Stimulated activated CD8-positive, alpha-beta memory T cell treated with anti-CD3 and anti-CD28 coated beads, Interleukin-4, amount 100 ng/mL, for 48 hours (primary cell): ENCODE measurements around the gene ASB18.
"Not testable (repeated sequence)": the region's sequence is repeated elsewhere in the genome, so short reads cannot be mapped to it uniquely, and the experiment has no call there.

Experiments used
- DNase-seq: peaks from one replicate; pipeline ENCODE4 v3.0.0-alpha.2; 2020

Gene ASB18

DNA sequence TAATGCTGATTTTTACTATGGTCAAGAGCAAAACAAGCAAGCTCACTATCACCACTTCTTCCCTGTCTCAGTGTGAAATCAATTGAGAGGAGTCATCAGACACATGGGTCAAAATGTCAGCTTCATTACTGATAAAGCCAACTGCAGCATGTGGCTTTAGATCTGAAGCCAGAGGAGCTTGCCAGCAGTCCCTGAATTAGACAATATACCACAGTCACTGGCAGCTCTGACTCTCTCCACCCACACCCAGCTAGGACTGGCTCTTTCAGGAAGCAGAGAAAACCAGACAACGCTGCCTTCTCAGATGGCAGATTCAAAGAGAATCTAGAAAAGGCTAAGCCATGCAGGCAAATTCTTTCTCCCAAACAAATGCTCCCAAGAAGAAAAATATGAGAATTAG is 20.0 kb upstream of the ASB18 start:
- no peak for DNase-seq

DNA sequence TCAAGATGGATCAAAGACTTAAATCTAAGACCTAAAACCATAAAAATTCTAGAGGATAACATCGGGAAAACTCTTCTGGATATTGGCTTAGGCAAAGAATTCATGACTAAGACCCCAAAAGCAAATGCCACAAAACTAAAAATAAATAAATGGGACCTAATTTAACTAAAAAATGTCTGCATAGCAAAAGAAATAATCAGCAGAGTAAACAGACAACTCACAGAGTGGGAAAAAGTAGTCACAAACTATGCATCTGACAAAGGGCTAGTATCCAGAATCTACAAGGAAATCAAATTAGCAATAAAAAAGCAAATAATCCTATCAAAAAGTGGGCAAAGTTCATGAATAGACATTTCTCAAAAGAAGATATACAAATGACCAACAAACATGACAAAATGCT is 18.2 kb upstream of the ASB18 start:
- no peak for DNase-seq

- DNase-seq, result no peak
These were observed 17.2 kb upstream of the ASB18 start for GRCh38 chr2:236281423-236281822.

DNA sequence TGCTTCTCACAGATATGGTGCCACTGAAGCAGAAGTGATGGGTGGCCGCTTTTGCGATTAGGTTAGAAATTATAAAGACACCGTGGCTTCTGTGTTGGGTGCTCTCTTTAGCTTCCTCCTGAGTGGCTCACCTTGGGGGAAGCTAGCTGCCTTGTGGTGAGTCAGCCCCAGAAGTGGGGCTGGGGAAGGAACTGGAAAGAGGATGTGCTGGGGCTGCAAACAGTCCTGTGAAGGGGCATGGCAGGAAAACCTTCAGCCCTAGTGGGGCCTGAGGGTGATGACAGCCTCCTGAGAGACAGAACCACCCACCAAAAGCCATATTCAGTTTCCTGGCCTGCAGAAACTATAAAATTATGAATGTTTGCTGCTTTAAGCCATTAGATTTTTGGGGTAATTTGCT is 8.9 kb upstream of the ASB18 start:
- no peak for DNase-seq

DNA sequence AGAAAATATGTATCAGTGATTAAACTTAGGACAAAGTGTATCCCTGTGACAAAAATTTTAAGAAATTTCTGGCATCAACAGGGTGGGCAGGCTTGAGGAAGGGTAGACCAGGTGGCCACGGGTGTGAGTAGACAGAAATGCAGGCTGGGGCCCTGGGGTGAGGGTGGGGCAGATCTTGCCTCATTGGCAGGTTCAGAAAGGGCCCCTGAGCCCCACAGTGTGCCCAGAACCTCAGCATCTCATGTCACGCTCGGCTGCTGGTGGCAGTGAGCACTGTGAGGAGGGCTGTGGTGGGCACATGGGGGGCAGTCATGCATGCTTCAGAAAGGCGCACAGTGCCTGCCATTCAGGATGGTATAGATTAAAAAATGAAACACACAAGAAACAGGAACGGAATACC is 7.6 kb upstream of the ASB18 start:
- DNase-seq, result no peak

DNA sequence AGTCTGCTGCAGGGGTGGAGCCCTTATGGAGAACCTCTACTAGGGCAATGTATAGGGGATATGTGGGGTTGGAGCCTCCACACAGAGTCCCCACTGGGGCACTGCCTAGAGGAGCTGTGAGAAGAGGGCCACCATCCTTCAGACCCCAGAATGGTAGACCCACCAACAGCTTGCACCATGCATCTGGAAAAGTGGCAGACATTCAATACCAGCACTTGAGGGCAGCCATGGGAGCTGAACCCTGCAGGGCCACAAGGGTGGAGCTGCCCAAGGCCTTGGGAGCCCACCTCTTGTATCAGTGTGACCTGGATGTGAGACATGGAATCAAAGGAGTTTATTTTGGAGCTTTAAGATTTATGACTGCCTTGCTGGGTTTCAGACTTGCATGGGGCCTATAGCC is 5.7 kb upstream of the ASB18 start:
- DNase-seq, result not testable (repeated sequence)

- DNase-seq, result no peak
These were observed 1.5 kb upstream of the ASB18 start for GRCh38 chr2:236265675-236266074.

- no peak for DNase-seq
These were observed 2.0 kb downstream of the ASB18 start for GRCh38 chr2:236262238-236262637.

GRCh38 chr2:236261452-236261851 is 2.8 kb downstream of the ASB18 start:
- no peak for DNase-seq

- no peak for DNase-seq
These were observed 4.8 kb downstream of the ASB18 start for GRCh38 chr2:236259371-236259770.

- no peak for DNase-seq
These were observed 6.6 kb downstream of the ASB18 start for GRCh38 chr2:236257575-236257974.

- no peak for DNase-seq
These were observed 7.1 kb downstream of the ASB18 start for GRCh38 chr2:236257136-236257535.

- no peak for DNase-seq
These were observed 7.7 kb downstream of the ASB18 start for GRCh38 chr2:236256366-236256985.

DNA sequence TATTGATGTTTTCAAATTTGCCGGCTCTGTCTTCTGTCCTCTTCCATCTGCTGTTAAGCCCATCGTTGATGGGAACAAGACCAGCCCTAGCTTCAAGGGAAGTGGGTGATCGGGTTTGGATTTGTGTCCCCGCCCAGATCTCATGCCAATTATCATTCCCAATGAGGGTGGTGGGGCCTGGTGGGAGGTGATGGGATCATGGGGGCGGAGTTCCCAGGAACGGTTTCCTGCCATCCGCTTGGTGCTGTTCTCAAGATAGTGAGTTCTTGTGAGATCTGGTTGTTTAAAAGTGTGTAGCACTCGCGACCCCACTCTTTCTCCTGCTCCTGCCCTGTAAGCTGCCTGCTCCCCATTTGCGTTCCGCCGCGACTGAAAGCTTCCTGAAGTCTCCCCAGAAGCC is 9.5 kb downstream of the ASB18 start:
- no peak for DNase-seq

DNA sequence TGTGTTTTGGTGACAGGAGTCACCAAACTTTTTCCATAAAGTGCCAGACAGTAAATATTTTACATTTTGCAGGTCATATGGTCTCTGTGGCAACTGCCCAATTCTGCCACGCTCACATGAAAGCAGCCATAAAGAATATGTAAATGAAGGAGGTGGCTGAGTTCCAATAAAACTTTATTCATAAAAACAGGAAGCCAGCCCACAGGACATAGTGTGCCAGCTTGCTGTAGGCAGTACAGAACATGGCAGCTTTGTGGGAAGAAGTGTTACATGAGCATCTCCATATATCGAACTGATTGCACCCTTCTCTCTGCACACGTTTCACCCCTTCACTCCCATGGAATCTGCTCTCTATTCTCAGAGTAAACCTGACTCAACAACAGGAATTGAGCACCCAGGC is 10.2 kb downstream of the ASB18 start:
- no peak for DNase-seq

DNA sequence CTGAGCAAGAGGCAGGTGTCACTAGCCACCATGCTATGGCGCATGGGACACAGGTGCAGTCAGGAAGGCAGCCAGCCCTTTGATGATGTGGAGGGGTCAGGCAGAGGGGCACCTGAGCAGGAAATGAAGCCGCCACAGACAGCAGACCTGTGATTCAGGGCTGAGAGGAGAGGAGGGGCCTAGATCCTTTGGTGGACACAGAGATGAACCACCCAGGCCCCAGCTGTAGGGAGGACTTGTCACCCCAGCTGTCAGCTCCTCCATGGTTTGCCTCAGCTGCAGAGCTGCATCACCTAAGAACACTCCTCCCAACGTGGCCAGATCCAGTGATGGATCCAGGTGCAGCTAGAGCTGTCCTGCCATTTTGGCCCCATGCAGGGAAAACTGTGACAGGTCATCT is 11.6 kb downstream of the ASB18 start:
- no peak for DNase-seq

DNA sequence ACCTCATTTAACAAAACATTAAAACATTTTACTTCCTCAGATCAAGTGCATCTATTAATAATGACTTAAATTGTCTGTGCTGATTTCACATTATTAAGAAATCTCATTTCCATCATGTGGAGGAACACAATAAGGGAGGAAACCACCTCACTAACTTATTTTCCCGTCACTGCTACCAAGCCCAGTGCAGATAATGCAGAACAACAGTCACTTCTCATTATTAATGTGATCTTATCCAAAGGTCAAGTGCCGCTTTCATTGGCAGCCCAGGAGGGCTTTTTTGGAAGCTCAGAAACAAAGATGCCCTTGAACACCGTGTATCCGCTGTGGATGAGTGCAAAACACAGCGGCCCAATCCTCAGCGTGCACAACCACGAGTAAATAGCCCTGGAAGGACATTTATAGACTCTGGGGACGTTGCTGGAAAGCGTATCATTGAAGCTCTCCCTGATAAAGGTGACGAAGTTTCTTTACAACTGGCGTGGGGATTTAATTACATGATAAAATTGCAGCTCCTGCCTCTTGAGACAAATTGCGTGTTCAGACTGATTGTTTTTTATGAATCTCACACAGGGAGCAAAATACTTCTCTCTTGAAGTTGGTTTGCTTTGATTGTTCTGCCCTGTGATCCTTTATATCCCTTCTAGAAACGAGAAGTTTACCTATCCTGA is 13.2 kb downstream of the ASB18 start:
- DNase-seq, result no peak

DNA sequence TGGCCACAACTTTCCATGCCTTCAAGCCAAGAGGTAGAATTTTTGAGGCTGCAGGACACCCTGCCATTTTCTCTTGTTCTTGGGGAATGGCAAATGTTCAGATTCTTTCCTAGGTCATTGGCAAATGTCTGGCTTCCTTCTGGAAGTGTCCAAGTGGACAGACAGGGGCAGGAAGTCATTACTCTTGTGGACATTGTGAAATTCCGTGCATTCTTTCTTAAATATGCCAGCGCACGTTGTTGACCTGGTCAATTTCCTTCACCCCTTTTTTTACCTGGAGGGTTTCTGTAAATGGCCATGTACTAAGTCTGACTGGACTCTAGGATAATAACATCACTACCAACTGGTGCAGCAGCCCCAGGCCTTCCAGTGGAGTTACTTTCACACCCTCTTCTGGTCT is 13.9 kb downstream of the ASB18 start:
- no peak for DNase-seq

DNA sequence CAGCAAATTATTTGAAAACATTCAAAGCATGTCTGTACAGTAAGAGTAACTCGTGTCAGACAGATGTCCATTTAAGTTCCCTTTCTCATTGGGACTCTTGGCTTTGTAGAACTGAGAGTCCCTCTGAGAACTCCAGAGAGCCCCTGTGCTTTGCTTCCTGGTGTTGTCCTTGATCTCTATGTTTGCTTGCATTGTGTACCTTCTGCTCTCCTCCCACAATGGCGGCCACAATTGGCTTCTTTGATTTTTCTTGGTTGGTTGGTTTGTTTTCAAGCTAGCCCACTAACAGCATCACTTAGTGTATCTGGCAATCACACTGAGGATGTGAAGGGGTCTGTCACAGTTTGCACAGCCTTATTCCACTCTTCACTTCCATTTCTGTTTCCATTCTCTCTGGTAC is 15.1 kb downstream of the ASB18 start:
- DNase-seq, result no peak

GRCh38 chr2:236246711-236247246 is 17.4 kb downstream of the ASB18 start:
- no peak for DNase-seq

- no peak for DNase-seq
These were observed 19.9 kb downstream of the ASB18 start for GRCh38 chr2:236244256-236244655.

DNA sequence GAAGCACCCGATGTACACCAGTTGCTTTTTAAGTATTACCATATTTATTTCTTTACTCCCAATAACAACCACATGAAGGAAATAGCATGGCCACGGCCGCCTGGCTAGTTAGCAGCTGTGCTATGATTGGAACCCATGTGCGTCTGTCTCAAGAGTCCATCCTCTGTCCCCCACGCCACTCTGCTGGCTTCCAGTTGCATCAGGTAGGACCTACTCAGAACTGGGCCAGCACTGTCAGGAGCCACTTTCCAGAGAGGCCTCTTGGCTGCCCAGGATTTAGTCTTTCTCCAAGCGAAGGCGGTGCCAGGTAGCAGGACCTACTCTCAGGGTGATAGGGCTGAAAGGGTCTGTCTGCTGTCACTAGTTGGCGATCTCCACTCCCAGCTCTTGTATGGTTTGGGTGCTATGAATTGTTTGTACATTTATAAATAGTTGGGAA is 22.1 kb downstream of the ASB18 start:
- no peak for DNase-seq

- DNase-seq, result no peak
These were observed 22.8 kb downstream of the ASB18 start for GRCh38 chr2:236241181-236242056.
